Activated CD4-positive, alpha-beta T cell treated with anti-CD3 and anti-CD28 coated beads, Interleukin-2, amount 50 U/mL, for 1 hour (primary cell): ENCODE measurements around the gene MAP2K2.

Source experiments
- DNase-seq: peaks from one replicate; pipeline ENCODE4 v3.0.0-alpha.2; 2020

Gene MAP2K2

GRCh38 chr19:4058693-4059452 is 65.0 kb downstream of the MAP2K2 start:
- no peak for DNase-seq

GRCh38 chr19:4057931-4058692 is 65.8 kb downstream of the MAP2K2 start:
- DNase-seq, result peak; percentile 32

GRCh38 chr19:4055209-4055552 is 68.7 kb downstream of the MAP2K2 start:
- no peak for DNase-seq

GRCh38 chr19:4054441-4055208 is 69.3 kb downstream of the MAP2K2 start:
- no peak for DNase-seq

GRCh38 chr19:4053423-4054324 is 70.2 kb downstream of the MAP2K2 start:
- DNase-seq, result no peak

GRCh38 chr19:4052993-4053422 is 70.9 kb downstream of the MAP2K2 start:
- DNase-seq, result no peak

GRCh38 chr19:4052114-4052992 is 71.6 kb downstream of the MAP2K2 start:
- no peak for DNase-seq

- DNase-seq, result no peak
Measured at GRCh38 chr19:4051175-4052101, 72.5 kb downstream of the MAP2K2 start.

GRCh38 chr19:4049432-4049831 is 74.5 kb downstream of the MAP2K2 start:
- no peak for DNase-seq

GRCh38 chr19:4046946-4047683 is 76.8 kb downstream of the MAP2K2 start:
- DNase-seq, result no peak

GRCh38 chr19:4046362-4046691 is 77.6 kb downstream of the MAP2K2 start:
- DNase-seq, result no peak

- DNase-seq, result no peak
Measured at GRCh38 chr19:4045597-4046361, 78.1 kb downstream of the MAP2K2 start.

- DNase-seq, result no peak
Measured at GRCh38 chr19:4044990-4045465, 78.9 kb downstream of the MAP2K2 start.

- no peak for DNase-seq
Measured at GRCh38 chr19:4043966-4044715, 79.8 kb downstream of the MAP2K2 start.

GRCh38 chr19:4043401-4043800 is 80.5 kb downstream of the MAP2K2 start:
- DNase-seq, result no peak

GRCh38 chr19:4042731-4043082 is 81.2 kb downstream of the MAP2K2 start:
- DNase-seq, result no peak

GRCh38 chr19:4042064-4042730 is 81.7 kb downstream of the MAP2K2 start:
- DNase-seq, result no peak
